Muscle of arm (tissue), 14 donors: ENCODE results near the gene NDOR1. TPM values are rescaled to one million over a fixed set of nuclear protein-coding genes. Genes with fewer than 3 reads are reported as not detected.

Source experiments
- DNase-seq: peaks from one replicate; pipeline ENCODE4 v3.0.0-alpha.2; 2013
- long read RNA-seq, 11 donors: transcript quantifications; one replicate each; lab custom pipeline, GENCODE V29; 2026
- polyA plus RNA-seq, 12 donors: library from polyadenylated mRNA; unstranded; fragments of 120-200 nt; gene quantifications; one replicate each; pipeline ENCODE4 v1.2.1, GENCODE V29; 2013; ENCODE audit not compliant: insufficient read length in 12 of 12

The NDOR1 gene
- polyA plus RNA-seq: 10 to 100 TPM in 2 of 12 donors, 1 to 10 TPM in 9, not detected in 1; 4.9 to 13.3 (median 6.9) TPM
- long read RNA-seq, donor 1: 0 reads
- long read RNA-seq, donor 2: 0 reads
- long read RNA-seq, donor 3: 0 reads
- long read RNA-seq, donor 4: 0 reads
- long read RNA-seq, donor 5: 0 reads
- long read RNA-seq, donor 6: 0 reads
- long read RNA-seq, donor 7: 0 reads
- long read RNA-seq, donor 8, partial matches to known transcripts: 0 of 1 reads
- long read RNA-seq, donor 8, other reads (novel, unspliced or antisense): 0 of 1 reads
- long read RNA-seq, donor 9: 0 reads
- long read RNA-seq, donor 10: 0 reads
- long read RNA-seq, donor 11, partial matches to known transcripts: 0 of 1 reads
- long read RNA-seq, donor 11, other reads (novel, unspliced or antisense): 0 of 1 reads

- peak; percentile 94 for DNase-seq
Measured at GRCh38 chr9:137205126-137206069, at the start of gene NDOR1, which contains the start of gene TMEM203. Gene NDOR1, plus strand, starts transcription at chr9:137205700. Its CDS starts 78 bp downstream, at chr9:137205778. Gene TMEM203, minus strand, starts transcription at chr9:137205648. Its CDS starts 234 bp downstream, at chr9:137205414.

DNA sequence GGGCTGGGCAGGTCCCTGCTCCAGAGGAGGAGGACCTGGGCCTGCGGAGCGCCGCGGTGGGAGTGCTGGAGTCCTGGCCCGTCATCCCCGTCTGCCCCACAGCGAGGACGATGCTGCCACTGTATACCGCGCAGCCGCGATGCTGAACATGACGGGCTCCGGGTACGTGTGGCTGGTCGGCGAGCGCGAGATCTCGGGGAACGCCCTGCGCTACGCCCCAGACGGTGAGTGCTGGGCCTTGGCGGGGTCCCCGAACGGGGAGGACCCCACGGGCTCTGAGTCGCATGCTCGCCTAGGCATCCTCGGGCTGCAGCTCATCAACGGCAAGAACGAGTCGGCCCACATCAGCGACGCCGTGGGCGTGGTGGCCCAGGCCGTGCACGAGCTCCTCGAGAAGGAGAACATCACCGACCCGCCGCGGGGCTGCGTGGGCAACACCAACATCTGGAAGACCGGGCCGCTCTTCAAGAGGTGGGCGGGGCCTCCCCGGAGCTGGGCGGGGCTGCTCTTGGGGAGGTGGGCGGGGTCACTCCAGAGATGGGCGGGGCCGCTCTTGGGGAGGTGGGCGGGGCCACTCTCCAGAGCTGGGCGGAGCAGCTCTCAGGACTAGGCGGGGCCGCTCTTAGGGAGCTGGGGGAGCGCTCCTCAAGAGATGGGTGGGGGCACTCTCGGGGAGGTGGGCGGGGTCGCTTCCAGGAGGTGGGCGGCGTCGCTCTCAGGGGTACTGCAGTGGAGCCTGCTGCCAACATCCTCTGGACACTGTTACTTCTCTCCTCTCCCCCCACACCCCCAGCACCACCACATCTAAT is 48.7 kb upstream of the NDOR1 start:
- no peak for DNase-seq

DNA sequence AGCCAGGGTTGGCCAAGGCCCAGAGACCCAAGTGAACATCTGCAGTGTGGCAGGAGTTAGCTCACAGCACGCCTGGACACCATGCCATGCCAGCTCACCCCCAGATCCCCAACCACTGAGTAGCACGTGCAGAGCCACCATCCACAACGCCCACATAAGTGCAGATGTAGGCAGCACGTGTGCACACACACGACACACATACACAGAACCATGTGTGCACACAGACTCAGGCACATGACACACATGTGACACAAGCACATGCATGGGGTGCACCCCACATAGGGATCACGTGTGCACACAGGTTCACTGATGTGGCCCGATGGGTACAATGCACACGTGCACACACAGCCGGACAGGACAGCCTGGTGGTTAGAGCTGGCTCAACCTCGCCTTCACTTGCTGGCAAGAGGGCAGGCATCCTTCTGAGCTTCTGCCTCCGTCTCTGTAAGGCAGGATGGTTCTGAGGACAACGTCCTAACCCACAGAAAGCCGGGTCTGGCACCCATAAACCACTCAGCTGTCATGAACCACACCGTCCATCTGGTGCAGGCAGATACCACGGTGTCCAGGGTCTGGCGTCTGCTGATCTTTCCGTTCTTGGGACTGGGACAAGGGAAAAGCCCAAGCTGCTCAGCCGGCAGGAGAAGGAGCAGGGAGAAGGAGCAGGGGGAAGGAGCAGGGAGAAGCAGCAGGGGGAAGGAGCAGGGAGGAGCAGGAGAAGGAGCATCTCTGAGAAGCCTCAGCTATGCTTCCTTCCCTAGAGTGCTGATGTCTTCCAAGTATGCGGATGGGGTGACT is 47.7 kb upstream of the NDOR1 start:
- DNase-seq: no peak

DNA sequence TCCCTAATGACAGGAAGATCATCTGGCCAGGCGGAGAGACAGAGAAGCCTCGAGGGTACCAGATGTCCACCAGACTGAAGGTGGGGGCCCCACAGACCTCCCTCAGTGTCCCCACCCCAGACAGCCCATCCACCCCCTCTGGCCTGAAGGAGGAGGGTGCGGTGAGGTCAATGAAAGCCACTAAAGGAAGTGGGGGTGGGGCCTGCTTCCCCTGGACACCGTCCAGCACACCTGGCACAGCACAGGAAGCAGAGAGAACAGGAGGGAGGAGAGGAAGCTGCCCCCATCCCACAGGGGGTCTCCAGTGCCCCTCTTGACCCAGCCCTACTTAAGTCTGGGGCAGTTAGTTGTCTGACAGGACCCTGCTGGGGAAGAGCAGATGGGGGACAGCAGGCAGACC is 46.9 kb upstream of the NDOR1 start:
- no peak for DNase-seq

GRCh38 chr9:137159105-137160053 is 46.1 kb upstream of the NDOR1 start:
- no peak for DNase-seq

GRCh38 chr9:137160054-137160425 is 45.5 kb upstream of the NDOR1 start:
- no peak for DNase-seq

DNA sequence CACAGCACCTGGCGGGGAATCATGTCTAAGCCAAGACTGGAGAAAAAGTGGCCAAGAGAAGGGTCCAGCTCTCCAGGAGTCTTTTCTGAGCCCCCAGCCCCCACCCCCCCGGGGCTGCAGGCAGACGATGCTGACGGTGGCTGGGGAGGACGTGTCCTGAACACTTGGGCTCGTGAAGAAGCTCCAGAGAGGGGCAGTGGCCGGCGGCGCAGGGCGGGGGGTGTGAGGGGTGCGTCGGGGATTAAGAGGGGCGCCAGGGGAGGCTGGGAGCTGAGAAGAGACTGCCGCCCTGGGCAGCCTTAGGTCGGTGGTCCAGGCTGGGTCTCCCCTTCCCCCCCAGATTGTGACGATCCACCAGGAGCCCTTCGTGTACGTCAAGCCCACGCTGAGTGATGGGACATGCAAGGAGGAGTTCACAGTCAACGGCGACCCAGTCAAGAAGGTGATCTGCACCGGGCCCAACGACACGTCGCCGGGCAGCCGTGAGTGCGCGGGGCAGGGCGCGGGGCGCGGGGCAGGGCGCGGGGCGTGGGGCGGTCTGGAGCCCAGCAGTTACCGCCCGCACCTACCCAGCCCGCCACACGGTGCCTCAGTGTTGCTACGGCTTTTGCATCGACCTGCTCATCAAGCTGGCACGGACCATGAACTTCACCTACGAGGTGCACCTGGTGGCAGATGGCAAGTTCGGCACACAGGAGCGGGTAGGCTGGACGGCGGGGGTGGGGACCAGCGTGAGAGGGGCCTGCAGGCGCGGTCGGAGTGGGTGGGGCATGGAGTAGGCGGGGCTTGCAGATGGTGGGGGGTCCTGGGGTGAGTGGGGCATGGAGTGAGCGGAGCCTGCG is 44.6 kb upstream of the NDOR1 start:
- no peak for DNase-seq

DNA sequence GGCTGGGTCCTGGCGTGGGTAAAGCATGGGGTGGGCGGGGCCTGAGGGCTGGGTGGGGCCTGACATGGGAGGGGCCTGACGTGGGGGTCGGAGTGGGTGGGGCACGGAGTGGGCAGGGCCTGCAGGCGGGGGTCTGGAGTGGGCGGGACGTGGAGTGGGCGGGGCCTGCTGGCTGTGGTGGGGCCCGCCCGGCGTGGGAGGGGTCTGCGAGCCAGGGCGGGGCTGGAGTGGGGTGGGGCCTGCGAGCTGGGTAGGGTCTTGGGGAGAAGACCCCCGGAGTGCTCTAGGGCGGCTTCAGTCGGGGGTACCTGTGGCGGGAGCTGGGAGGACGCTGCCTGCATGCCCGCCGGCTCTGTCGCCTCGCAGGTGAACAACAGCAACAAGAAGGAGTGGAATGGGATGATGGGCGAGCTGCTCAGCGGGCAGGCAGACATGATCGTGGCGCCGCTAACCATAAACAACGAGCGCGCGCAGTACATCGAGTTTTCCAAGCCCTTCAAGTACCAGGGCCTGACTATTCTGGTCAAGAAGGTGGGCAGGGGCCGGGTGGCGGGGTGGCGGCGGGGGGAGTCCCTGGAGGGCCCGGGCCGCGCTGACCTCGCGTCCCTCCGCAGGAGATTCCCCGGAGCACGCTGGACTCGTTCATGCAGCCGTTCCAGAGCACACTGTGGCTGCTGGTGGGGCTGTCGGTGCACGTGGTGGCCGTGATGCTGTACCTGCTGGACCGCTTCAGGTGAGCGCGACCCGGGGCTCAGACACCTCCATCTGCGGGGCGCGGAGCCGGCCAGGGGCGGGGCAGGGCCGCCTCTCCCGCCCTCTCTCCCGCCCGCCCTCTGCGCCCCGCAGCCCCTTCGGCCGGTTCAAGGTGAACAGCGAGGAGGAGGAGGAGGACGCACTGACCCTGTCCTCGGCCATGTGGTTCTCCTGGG is 43.7 kb upstream of the NDOR1 start:
- no peak for DNase-seq

- DNase-seq: no peak
Measured at GRCh38 chr9:137162505-137163364, 42.8 kb upstream of the NDOR1 start.

- DNase-seq: no peak
Measured at GRCh38 chr9:137163365-137163715, 42.2 kb upstream of the NDOR1 start.

DNA sequence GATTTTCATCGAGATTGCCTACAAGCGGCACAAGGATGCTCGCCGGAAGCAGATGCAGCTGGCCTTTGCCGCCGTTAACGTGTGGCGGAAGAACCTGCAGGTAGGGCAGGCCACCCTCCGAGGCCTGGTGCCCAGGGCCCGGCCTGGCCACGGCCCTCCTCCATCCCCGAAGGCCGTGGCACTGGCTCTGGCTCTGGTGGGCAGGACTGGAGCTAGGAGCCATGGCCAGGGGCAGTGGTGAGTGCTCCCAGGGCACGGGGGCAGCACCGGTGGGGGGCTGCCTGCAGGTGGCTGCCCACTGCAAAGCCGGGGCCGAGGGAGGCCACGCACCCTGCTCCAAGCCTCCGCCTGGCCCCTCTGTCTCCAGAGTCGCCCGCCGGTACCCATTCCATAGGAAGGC is 41.7 kb upstream of the NDOR1 start:
- no peak for DNase-seq

DNA sequence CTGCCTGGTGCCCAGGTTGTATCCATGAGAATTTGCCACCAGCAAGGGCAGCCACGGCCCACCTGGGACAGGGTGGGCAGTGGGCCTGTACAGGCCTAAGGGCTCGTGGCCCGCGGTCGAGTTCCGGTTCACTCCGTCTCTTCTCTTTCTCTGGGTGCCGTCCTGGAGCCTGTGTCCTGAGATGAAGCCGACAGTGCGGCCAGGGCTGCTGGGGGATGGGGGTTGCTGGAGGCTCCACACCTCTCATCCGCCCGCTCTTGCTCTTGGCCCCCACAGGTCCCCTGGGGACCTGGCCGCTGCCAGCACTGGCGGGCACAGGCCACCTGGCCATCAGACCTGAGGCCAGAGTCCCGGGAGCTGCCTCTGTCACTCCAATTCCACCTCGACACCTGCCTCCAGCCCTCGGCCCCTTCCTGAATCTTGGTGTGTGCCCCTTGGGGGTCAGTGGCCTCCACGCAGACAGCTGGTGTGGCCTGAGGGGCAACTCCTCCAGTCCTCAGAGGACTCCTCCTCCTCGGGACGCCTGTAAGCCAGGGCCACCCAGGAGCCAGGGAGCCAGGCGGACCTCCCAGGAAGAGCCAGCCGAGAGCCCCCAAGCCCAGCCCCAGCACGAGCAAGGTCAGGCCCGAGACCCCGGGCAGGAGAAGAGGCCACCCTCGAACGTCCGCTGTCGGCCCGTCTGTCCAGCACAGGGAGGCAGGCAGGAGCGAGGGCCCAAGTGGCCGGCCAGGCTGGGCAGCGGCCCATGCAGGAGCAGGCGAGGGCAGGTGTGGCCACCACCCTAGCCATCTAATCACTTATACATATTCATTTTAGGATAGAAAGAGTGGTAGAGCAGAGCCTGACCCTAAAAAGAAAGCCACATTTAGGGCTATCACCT is 40.9 kb upstream of the NDOR1 start:
- DNase-seq: no peak

GRCh38 chr9:137165250-137165836 is 40.2 kb upstream of the NDOR1 start:
- DNase-seq: no peak

DNA sequence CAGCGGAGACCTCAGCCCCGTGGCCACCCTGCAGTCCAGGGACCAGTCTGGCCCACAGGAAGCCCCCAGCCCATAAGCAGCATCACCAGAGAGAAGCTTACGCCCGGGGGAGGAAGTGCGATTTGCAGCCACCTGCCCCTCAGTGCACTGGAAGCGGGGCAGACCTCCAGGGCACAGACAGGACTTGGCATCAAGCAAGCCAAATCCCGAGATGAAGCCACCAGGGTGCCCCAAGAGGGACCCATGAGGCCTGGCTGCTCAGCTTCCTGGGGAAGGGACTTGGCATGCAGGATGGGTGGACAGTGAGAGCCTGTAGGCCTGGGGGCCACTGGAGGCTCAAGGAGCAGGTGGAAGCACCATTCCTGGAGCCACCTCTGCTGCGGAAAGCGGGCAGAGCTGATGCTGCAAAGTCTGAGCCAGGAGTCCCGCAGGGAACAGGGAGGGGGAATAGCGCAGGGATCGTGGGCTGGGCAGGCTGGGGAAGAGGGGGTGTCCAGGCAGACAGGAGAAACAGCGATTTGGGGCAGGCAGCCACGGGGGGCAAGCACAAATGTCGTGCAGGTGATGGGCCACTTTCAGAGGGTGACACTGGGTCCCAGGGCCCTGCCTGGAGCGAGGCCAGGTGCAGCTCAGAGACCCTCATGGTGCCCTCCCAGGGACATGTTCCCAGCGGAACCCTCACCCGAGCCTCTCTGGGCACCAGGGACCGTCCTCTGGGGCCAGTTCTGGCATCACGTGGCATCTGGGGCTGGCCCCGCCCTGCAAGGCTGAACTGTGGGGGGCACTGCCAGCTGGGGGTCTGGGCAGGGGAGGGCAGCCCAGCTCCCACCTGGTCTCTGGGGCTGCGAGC is 38.9 kb upstream of the NDOR1 start:
- no peak for DNase-seq
